IPS-20b (cell line): ENCODE data around the gene PLPPR1.

Experiments used
- H3K27ac ChIP-seq: one replicate; pipeline ENCODE4 v1.5.1; 2013; ENCODE audit warnings: low read length
- H3K27me3 ChIP-seq: 2 replicates; pipeline ENCODE4 v1.6.1; 2013; ENCODE audit warnings: mild to moderate bottlenecking, low read length, inconsistent platforms; ENCODE audit not compliant: insufficient read depth
- H3K36me3 ChIP-seq: 2 replicates; pipeline ENCODE4 v1.6.1; 2013; ENCODE audit warnings: low read depth, mild to moderate bottlenecking, inconsistent platforms, low read length, moderate library complexity; ENCODE audit not compliant: insufficient read depth
- H3K4me1 ChIP-seq: 2 replicates; pipeline ENCODE4 v1.6.1; 2013; ENCODE audit warnings: mild to moderate bottlenecking, control low read depth, inconsistent platforms, low read length, moderate library complexity; ENCODE audit not compliant: insufficient read depth
- H3K4me3 ChIP-seq: 2 replicates; pipeline ENCODE4 v1.5.1; 2013; ENCODE audit warnings: mild to moderate bottlenecking, low read length, inconsistent platforms
- H3K9ac ChIP-seq: 2 replicates; pipeline ENCODE4 v1.6.1; 2013; ENCODE audit warnings: low read depth, mild to moderate bottlenecking, inconsistent platforms, low read length, moderate library complexity
- H3K9me3 ChIP-seq: 2 replicates; pipeline ENCODE4 v1.6.1; 2013; ENCODE audit warnings: mild to moderate bottlenecking, low read depth, low read length, inconsistent platforms; ENCODE audit not compliant: insufficient read depth

The PLPPR1 gene

GRCh38 chr9:101372327-101373118 is 344.0 kb downstream of the PLPPR1 start:
- H3K9me3 ChIP-seq = no peaks in the 10 kb centered on the region
- H3K27me3 ChIP-seq = no peaks in the 10 kb centered on the region
- no peak overlapping the region for H3K27ac ChIP-seq
- no peaks in the 10 kb centered on the region for H3K4me1 ChIP-seq
- no peaks in the 10 kb centered on the region for H3K36me3 ChIP-seq
- H3K9ac ChIP-seq = no peak overlapping the region
- H3K4me3 ChIP-seq = no peak overlapping the region
